NCI-H2196 (cell line): Measurements from ENCODE around the gene DDX56.

Experiments used
- DNase-seq: peaks from one replicate; lab custom pipeline; 2025; ENCODE audit not compliant: unreplicated experiment; lab: John Stamatoyannopoulos, UW

Gene DDX56

DNA sequence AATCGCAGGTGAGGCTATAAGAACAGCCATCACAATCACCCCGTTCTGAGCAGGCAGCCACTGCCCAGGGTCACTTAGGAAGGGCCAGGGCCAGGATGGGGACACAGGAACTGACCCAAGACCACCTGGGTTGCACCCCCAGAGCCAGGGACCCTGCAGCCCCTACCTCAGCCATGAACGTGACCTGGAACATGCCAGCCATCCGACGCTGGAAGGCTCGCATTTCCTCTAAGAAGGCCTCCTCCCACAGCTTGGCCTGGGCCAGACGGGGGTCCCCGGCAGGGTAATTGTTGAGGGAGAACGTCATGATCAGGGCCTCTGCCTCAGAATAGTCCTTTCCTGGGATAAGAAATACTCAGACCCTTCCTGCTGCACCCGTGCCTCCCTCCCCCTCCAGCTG is 37.6 kb downstream of the DDX56 start:
- no peak for DNase-seq

GRCh38 chr7:44535348-44536064 is 38.2 kb downstream of the DDX56 start:
- no peak for DNase-seq

GRCh38 chr7:44534501-44534900 is 39.2 kb downstream of the DDX56 start:
- peak; percentile 34 for DNase-seq

- DNase-seq, result peak; percentile 24
Measured at GRCh38 chr7:44534087-44534486, 39.6 kb downstream of the DDX56 start.

DNA sequence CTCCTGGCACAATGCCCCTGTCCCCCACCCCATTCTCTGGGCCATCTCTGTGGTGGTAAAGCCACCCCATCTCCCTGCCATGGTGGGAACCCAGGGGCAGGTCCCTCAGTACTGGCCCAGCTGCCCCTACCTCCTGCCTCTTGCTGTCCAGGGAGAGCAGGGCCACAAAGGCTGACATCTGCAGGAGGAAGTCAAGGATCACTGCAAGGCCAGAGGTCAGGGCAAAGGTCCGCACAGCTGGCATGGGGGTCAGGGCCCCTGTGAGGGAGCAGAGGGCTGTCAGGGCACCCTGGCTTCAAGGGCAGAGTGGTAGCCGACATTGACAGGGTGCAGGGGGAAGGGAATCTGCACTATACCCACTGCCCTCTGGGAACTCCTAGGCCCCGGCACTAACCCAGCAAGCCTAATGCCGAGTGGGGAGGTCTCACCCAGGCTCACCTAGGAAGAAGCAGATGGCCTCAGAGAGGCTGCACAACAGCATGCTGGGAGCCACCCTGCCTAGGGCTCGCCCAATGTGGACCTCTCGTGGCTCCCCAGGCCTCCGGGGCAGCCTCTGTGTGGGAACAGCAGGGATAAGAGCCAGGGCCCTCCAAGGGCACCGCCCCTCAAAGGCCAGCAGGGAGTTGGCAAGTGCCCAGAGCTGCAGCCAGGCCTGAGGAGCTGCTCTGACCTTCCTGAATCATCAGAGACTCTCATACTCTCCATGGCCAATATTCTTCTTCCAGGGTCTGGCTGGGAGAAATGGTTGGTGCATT is 40.2 kb downstream of the DDX56 start:
- DNase-seq, result peak; percentile 43

DNA sequence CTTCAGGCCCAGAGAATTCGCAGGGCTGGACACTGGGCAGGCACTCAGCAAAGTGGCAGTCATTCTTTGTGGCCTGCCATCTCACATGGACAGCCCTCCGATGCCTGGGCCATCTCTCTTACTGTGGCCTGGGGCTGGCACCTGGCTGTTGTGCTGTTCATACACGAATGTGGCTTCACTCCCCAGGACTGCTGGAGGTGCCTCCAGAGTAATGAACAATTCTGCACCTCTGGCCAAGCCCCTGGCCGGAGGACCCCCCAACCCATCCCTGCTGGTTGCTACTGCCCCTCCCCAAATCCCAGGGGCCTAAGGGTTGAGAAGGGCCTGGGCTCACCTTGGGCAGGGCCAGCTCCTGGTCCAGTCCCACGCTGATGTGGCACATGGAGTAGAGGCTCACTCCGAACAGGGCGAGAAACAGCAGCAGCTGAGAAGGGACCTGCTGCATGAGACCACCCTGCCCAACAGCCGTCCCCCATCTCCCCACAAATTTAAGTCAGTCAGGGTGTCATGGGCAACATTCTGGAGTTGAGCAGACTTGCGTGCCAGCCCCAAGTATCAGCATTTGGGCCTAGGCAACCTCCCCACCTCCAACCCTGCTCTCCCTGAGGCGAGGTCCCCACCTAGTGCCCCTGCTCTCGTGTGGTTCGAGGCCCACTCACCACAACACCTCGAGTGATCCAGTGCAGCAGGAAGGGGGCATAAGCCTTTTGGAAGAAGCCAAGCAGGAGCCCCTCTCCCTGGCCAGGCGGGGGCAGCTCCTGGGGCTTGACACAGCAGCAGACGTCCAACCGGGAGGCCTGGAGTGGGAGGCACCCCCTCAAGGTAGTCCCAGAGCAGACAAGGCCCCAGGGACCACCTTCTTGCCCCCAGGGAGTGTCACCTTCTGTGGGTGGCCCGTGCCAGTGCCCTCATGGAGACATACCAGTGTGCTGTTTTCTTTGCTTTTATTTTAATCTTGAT is 42.0 kb downstream of the DDX56 start:
- DNase-seq, result no peak

DNA sequence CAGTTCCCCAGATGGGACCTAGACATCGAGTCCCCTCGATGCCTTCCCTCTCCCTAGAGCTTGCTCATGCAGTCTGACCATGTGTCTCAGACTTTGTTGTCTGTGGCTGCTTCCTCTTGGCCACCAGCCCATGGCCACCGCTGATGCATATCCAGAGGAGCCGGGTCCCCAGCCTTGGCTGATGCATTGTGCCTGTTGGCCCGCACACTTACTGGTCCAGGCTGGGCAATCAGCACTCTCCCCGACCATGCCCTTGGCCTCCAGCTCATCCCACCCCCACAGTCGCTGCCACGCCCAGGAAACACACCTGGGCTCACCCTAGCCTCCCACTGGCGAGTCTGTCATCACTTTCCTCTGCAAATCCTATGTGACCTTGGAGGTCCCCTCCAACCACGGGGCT is 42.7 kb downstream of the DDX56 start:
- peak; percentile 41 for DNase-seq

DNA sequence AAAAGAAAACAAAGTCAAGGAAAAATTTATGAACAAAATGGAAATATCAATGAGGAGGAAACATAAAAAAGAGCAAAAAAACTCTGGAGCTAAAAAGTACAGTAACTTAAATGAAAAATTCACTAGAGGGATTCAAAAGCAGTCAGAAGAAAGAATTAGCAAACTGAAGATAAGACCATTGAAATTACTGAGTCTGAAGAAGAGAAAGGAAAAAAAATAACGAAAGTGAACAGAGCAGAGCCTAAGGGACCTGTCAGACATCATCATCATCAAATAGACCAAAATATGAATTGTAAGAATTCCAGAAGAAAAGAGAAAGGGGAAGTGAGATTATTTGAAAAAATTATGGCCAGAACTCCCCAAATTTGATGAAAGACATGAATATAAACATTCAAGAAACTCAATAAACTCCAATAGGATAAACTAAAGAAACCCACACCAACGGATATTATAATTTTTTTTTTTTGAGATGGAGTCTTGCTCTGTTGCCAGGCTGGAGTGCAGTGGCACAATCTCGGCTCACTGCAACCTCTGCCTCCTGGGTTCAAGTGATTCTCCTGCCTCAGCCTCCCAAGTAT is 48.8 kb downstream of the DDX56 start:
- no peak for DNase-seq

DNA sequence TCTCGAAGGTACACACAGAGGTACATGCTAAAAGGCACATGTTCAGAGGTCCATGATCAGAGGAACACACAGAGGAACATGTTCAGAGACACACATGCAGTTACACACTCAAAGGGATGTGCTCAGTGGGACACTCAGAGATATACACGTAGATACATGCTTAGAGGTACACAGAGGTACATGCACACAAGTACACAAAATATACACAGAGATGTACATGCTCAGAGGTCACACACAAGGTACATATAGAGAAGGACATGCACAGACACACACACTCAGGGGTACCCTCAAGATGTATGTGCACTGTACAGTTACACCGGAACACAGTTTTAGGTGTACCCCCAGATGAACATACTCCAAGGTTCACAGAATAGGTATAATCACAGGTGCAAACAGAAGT is 51.4 kb downstream of the DDX56 start:
- DNase-seq, result no peak

- DNase-seq, result no peak
Measured at GRCh38 chr7:44521347-44522095, 52.2 kb downstream of the DDX56 start.

GRCh38 chr7:44520574-44520973 is 53.1 kb downstream of the DDX56 start:
- DNase-seq, result no peak

DNA sequence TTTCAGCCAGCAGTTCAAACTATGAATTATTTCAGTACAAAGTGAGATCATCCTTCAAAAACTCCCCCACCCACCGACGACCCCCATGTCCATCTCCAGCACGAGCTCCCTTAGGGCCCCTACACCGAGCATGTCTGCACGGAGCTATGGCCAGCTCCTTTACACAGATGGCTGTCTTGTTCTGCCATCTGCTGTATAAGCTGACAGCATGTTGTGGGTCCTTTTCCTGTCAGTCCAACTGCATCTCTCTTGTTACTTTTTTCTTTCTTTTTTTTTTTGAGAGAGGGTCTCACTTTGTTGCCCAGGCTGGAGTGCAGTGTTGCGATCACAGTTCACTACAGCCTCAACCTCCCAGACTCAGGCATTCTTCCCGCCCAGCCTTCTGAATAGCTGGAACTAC is 54.2 kb downstream of the DDX56 start:
- DNase-seq, result no peak

DNA sequence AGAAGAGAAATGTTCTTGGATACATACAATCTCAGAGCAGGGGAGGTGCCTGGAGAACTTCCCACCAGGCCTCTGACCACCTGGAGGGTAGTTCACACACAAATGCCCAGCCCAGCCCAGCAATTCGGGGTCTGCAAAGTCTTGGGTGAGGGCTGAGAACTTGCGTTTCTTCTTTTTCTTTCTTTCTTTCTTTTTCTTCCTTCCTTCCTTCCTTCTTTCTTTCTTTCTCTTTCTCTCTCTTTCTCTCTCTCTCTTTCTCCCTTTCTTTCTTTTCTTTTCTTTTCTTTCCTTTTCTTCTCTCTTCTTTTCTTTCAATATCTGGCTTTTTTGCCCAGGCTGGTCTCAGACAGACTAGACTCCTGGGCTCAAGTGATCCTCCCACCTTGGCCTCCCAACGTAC is 54.9 kb downstream of the DDX56 start:
- no peak for DNase-seq

GRCh38 chr7:44517175-44517574 is 56.5 kb downstream of the DDX56 start:
- DNase-seq, result no peak
